Calu3 (cell line): ENCODE results near the gene LHCGR. TPM values are rescaled to one million over a fixed set of nuclear protein-coding genes. Genes with fewer than 3 reads are reported as not detected.
"Not testable (repeated sequence)": the region's sequence is repeated elsewhere in the genome, so short reads cannot be mapped to it uniquely, and the experiment has no call there.

Experiments
- BruUV-seq: library from RNA; stranded (reverse); fragments of 400-500 nt; replicated peaks from 2 replicates; lab custom pipeline; 2021; lab: Mats Ljungman, UMichigan
- CTCF ChIA-PET: fragments of 300-600 bp; sonication (Branson Sonifier 250); formaldehyde crosslinking; loops from one replicate; lab custom pipeline; 2022; ENCODE audit warnings: antibody characterized with exemption; lab: Charles Lee
- DNase-seq: peaks from one replicate; pipeline ENCODE4 v3.0.0; 2022
- H3K27ac Mint-ChIP-seq: one replicate; pipeline ENCODE4 v1.8.0; 2022; ENCODE audit warnings: mixed read lengths; ENCODE audit not compliant: unreplicated experiment
- H3K27me3 Mint-ChIP-seq: one replicate; pipeline ENCODE4 v1.8.0; 2022; ENCODE audit warnings: mixed read lengths; ENCODE audit not compliant: unreplicated experiment
- H3K36me3 Mint-ChIP-seq: one replicate; pipeline ENCODE4 v1.8.0; 2022; ENCODE audit warnings: mild to moderate bottlenecking, moderate library complexity, mixed read lengths; ENCODE audit not compliant: insufficient read depth, unreplicated experiment
- H3K4me1 Mint-ChIP-seq: one replicate; pipeline ENCODE4 v1.8.0; 2022; ENCODE audit warnings: mild to moderate bottlenecking, low read depth, mixed read lengths; ENCODE audit not compliant: unreplicated experiment
- H3K4me3 Mint-ChIP-seq: one replicate; pipeline ENCODE4 v1.8.0; 2022; ENCODE audit warnings: mild to moderate bottlenecking, low read depth, moderate library complexity, mixed read lengths; ENCODE audit not compliant: unreplicated experiment
- H3K9me3 Mint-ChIP-seq: one replicate; pipeline ENCODE4 v1.8.0; 2022; ENCODE audit warnings: low read depth, mixed read lengths; ENCODE audit not compliant: unreplicated experiment
- intact Hi-C: fragments of 100-400 bp; cut with micrococcal nuclease; formaldehyde crosslinking; loops from one replicate; pipeline ENCODE4 v1.10.0; 2022; ENCODE audit not compliant: unreplicated experiment
- total RNA-seq: library from RNA; stranded (reverse); gene quantifications from 2 replicates; pipeline ENCODE4 v1.2.3, GENCODE V29; 2022
- TF ChIP-seq, protein P1 (sequence below): fragments of 200-600 bp; IDR thresholded peaks from one replicate; pipeline ENCODE4 v1.8.0; 2022; ENCODE audit warnings: antibody characterized with exemption; ENCODE audit not compliant: unreplicated experiment

LHCGR gene
- total RNA-seq, 1 experiment from 2014 or later = not detected

- DNase-seq = no peak
- H3K4me3 Mint-ChIP-seq = no peak overlapping the region
- intact Hi-C loops = no loop called here
- no peaks in the 10 kb centered on the region for H3K4me1 Mint-ChIP-seq
- no peaks in the 10 kb centered on the region for H3K36me3 Mint-ChIP-seq
- BruUV-seq = no TSS peak
- CTCF ChIA-PET = interaction anchor here (0.7 kb wide), 1 partner anchor 56 kb away, joined by 5 read pairs; no protein-coding TSS in a partner anchor
- peaks cover 2% of the 10 kb centered on the region for H3K9me3 Mint-ChIP-seq
- peaks cover 31% of the 10 kb centered on the region for H3K27me3 Mint-ChIP-seq
- no peak overlapping the region for H3K27ac Mint-ChIP-seq
- TF ChIP-seq, protein P1, sequence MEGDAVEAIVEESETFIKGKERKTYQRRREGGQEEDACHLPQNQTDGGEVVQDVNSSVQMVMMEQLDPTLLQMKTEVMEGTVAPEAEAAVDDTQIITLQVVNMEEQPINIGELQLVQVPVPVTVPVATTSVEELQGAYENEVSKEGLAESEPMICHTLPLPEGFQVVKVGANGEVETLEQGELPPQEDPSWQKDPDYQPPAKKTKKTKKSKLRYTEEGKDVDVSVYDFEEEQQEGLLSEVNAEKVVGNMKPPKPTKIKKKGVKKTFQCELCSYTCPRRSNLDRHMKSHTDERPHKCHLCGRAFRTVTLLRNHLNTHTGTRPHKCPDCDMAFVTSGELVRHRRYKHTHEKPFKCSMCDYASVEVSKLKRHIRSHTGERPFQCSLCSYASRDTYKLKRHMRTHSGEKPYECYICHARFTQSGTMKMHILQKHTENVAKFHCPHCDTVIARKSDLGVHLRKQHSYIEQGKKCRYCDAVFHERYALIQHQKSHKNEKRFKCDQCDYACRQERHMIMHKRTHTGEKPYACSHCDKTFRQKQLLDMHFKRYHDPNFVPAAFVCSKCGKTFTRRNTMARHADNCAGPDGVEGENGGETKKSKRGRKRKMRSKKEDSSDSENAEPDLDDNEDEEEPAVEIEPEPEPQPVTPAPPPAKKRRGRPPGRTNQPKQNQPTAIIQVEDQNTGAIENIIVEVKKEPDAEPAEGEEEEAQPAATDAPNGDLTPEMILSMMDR = no peak
Measured at GRCh38 chr2:48749291-48750127, 6.0 kb downstream of the LHCGR start.

GRCh38 chr2:48747319-48747718, 8.2 kb downstream of the LHCGR start:
- Mint-ChIP-seq H3K36me3 (no peaks in the 10 kb centered on the region), H3K27ac (no peak overlapping the region), H3K4me3 (no peak overlapping the region), H3K4me1 (no peaks in the 10 kb centered on the region), H3K27me3 (peaks cover 19% of the 10 kb centered on the region), H3K9me3 (no peaks in the 10 kb centered on the region)
- no TSS peak for BruUV-seq
- DNase-seq = no peak
- TF ChIP-seq, protein P1 = no peak
- intact Hi-C loops = no loop called here
- CTCF ChIA-PET = interaction anchor here (0.6 kb wide), 1 partner anchor 85 kb away, joined by 3 read pairs; no protein-coding TSS in a partner anchor

- H3K36me3 Mint-ChIP-seq, H3K27ac Mint-ChIP-seq, CTCF ChIA-PET, H3K4me1 Mint-ChIP-seq, DNase-seq, H3K4me3 Mint-ChIP-seq, intact Hi-C loops, BruUV-seq, H3K9me3 Mint-ChIP-seq: not testable (repeated sequence)
- H3K27me3 Mint-ChIP-seq = peaks cover 42% of the 10 kb centered on the region
Measured at GRCh38 chr2:48739236-48739635, 16.3 kb downstream of the LHCGR start.

DNA sequence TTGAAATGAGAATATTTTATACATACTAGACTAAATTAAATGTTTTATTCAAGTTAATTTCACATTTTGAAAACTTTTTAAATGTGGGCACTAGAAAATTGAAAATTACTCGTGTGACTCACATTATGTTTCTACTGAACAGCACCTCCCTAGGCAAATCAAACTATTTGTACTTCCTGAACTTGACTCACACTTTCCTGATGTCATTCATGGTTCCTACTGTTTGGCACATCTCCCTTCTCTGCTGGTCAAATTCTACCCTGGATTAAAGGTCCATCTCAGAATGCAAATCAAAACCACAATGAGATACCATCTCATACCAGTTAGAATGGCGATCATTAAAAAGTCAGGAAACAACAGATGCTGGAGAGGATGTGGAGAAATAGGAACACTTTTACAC, 16.7 kb downstream of the LHCGR start:
- Mint-ChIP-seq H3K36me3 (no peaks in the 10 kb centered on the region), H3K4me1 (no peaks in the 10 kb centered on the region), H3K9me3 (no peaks in the 10 kb centered on the region), H3K4me3 (no peak overlapping the region), H3K27ac (no peak overlapping the region), H3K27me3 (peaks cover 46% of the 10 kb centered on the region)
- no TSS peak for BruUV-seq
- DNase-seq = no peak
- TF ChIP-seq, protein P1 = no peak
- intact Hi-C loops = no loop called here
- CTCF ChIA-PET = no interaction called here

DNA sequence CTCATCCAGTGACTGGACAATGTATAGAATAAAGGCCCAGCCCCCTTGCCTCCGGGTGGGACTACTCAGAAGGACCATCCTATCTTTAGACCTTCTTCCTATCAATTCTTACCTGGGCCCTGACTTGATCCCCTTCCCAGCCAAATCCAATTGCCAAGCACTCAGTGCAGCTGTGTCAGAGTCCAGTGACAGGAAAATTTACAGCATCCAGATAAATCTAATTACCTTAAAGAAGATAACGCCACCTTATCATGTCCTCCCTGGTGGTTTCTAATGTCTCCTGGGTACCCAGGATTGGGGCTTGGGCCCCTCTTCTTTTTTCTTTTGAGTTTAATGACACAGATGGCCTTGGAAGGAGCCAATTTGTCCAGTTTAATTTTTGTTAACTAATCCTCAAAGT, 19.3 kb downstream of the LHCGR start:
- Mint-ChIP-seq H3K4me1 (no peaks in the 10 kb centered on the region), H3K27me3 (peaks cover 72% of the 10 kb centered on the region), H3K9me3 (no peaks in the 10 kb centered on the region), H3K36me3 (no peaks in the 10 kb centered on the region), H3K27ac (no peak overlapping the region), H3K4me3 (no peak overlapping the region)
- CTCF ChIA-PET = no interaction called here
- intact Hi-C loops = no loop called here
- TF ChIP-seq, protein P1 = no peak
- no peak for DNase-seq
- no TSS peak for BruUV-seq
